Rectal smooth muscle tissue (tissue), 1 donor: Measurements from ENCODE around the gene BAZ2B.
"Not testable (repeated sequence)": the region's sequence is repeated elsewhere in the genome, so short reads cannot be mapped to it uniquely, and the experiment has no call there.

ENCODE experiments used
- H3K27ac ChIP-seq: one replicate; pipeline ENCODE4 v1.7.0; 2013; ENCODE audit warnings: low read depth, low read length, inconsistent platforms
- H3K27me3 ChIP-seq: one replicate; pipeline ENCODE4 v1.7.0; 2013; ENCODE audit warnings: low read length; ENCODE audit not compliant: control insufficient read depth, insufficient read depth
- H3K36me3 ChIP-seq: one replicate; pipeline ENCODE4 v1.7.0; 2013; ENCODE audit warnings: low read length; ENCODE audit not compliant: control insufficient read depth, insufficient read depth
- H3K4me1 ChIP-seq: one replicate; pipeline ENCODE4 v1.7.0; 2013; ENCODE audit warnings: low read length; ENCODE audit not compliant: control insufficient read depth, insufficient read depth
- H3K4me3 ChIP-seq: one replicate; pipeline ENCODE4 v1.7.0; 2013; ENCODE audit warnings: low read length
- H3K9ac ChIP-seq: one replicate; pipeline ENCODE4 v1.7.0; 2013; ENCODE audit warnings: low read length

Gene BAZ2B

DNA sequence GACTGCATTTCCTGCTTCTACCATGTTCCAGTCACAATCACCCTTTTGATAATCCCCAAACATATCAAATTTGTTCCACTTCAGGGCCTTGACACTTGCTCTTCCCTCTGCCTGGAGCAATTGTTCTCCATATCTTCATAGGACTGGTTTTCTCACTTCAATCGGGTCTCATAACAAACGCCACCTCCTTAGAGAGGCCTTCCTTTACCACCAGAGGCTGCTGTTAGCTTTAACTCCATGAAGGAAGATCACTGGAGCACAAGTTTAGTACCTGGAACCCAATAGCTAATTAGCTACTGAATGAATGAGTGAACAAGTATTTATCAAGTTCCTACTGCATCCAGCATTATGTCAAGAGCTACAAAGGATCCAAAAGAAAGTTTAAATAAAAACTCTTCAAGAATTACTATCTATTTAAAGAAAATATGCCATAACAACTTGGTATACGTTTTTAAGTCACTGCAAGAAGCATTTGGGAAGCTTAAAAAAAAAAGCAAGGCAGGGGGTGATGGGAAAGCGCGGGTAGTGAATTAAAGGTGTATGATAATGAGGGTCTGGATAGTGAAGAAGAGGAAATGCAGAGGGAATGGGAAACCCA lies 58.8 kb downstream of the BAZ2B start:
- Histone ChIP-seq H3K36me3 (no peaks in the 10 kb centered on the region), H3K4me3 (no peak overlapping the region), H3K27ac (no peak overlapping the region), H3K27me3 (no peaks in the 10 kb centered on the region), H3K9ac (no peak overlapping the region), H3K4me1 (no peaks in the 10 kb centered on the region)

DNA sequence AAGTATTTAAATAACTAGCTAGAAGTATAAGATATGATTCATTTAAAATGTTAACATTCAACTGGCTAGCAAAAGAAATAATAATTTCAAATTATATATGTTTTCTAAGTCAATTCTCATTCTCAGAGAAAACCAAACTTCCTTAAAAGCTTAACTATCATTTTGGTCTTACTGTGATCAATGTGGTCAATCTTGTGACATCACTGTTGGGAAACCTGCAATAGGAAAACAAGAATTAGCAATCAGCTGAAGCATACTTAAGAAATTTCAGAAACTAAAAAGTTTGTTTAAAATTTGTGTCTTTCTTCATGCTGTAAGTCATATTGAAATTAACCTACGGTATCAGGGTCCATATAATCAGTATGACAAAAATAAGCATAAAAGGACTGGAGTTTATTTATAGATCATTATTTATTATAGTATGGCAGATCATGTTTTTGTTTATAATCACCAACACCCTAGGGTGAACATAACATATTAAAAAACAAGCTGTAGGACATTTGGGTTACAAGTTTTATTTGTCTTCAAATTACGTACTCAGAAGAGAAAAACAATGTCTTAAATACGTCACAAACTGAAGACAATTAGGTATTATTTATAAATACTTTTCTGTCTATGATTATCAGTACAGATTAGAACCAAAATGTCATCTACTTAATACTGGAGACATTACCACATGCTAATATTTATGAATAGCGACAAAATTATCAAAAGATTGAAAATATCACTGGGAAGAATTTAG lies 60.5 kb downstream of the BAZ2B start:
- Histone ChIP-seq H3K27ac (no peak overlapping the region), H3K9ac (no peak overlapping the region), H3K27me3 (no peaks in the 10 kb centered on the region)

DNA sequence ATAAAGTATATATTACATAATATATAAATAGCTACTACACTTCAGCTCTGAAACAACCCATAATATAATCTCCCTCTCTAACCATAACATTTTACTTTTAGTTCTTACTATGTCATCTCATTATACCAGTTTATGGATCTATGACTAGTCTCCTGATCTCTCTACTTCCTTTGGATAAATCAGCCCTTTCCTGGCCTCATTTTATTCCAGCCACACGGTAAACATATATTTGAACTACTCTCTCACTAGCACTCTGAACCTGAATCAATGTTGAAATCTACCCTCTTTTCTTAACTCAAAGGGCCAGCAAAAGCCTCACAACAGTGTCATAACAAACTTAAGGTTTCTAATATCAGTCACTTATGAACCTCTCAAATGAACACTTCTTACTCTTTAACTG lies 62.6 kb downstream of the BAZ2B start:
- no peaks in the 10 kb centered on the region for H3K4me1 ChIP-seq
- no peak overlapping the region for H3K27ac ChIP-seq
- H3K36me3 ChIP-seq, result no peaks in the 10 kb centered on the region
- no peaks in the 10 kb centered on the region for H3K27me3 ChIP-seq
- no peak overlapping the region for H3K9ac ChIP-seq
- H3K4me3 ChIP-seq, result no peak overlapping the region

More for the DNA sequence above, 60.5 kb downstream of the BAZ2B start:
- no peaks in the 10 kb centered on the region for H3K4me1 ChIP-seq
- no peak overlapping the region for H3K4me3 ChIP-seq
- H3K36me3 ChIP-seq, result no peaks in the 10 kb centered on the region

DNA sequence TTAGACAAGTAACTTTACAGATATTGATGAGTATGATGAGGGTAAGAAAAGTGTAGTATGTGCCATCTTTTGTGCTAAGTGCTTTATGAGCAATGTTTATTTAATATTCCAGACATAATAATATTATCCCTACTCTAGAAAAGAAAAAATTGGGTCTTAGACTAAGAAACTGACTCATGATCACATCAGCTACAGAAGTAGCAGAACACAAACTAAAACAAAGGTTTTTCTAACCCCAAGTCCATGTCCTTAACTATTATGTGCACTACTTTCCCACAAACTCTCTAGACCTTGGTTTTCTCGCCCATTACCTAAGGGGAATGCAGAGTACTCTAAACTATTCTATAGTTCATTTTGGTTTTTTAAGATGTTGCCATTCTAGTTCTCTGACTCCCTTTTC lies 64.5 kb downstream of the BAZ2B start:
- H3K27me3 ChIP-seq, result no peaks in the 10 kb centered on the region
- H3K4me1 ChIP-seq, result no peaks in the 10 kb centered on the region
- no peaks in the 10 kb centered on the region for H3K36me3 ChIP-seq
- no peak overlapping the region for H3K9ac ChIP-seq
- no peak overlapping the region for H3K4me3 ChIP-seq
- no peak overlapping the region for H3K27ac ChIP-seq

DNA sequence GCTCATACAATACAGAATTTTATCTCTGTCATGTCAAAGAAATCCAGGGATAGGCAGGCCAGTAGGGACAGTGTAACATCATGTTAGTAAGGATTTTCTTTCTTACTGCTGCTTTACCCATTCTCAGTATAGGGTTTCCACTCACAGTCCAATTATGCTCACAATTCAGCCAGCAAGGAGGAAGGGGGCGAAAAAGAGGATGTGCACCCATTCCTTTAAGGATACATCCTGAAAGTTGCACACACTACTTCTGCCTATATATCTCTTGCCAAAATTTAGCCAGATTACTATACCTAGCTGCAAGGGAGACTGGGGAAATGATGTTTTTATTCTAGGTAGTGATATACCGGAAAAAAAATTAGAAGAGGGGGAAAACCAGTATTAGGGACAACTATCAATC lies 66.1 kb downstream of the BAZ2B start:
- H3K27ac ChIP-seq, result no peak overlapping the region
- no peaks in the 10 kb centered on the region for H3K4me1 ChIP-seq
- no peak overlapping the region for H3K4me3 ChIP-seq
- H3K9ac ChIP-seq, result no peak overlapping the region
- no peaks in the 10 kb centered on the region for H3K36me3 ChIP-seq
- H3K27me3 ChIP-seq, result no peaks in the 10 kb centered on the region

DNA sequence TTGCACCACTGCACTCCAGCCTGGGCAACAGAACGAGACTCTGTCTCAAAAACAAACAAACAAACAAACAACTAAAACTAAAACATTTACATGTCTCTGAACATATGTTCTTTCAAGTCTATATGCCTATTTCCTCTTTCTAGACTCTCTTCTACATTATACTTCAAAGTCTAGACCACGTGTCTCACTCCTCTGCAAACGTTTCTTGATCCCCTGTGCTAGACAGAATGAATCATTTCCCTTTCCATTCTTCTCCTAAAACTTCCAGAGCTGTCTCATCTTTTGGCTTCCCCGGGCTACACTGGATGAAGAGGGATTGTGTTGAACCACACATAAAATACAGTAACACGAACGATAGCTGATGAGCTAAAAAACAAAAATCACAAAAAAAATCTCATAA lies 67.1 kb downstream of the BAZ2B start:
- Histone ChIP-seq H3K27me3 (no peaks in the 10 kb centered on the region), H3K27ac (no peak overlapping the region), H3K9ac (no peak overlapping the region), H3K4me1 (no peaks in the 10 kb centered on the region), H3K4me3 (no peak overlapping the region), H3K36me3 (no peaks in the 10 kb centered on the region)

DNA sequence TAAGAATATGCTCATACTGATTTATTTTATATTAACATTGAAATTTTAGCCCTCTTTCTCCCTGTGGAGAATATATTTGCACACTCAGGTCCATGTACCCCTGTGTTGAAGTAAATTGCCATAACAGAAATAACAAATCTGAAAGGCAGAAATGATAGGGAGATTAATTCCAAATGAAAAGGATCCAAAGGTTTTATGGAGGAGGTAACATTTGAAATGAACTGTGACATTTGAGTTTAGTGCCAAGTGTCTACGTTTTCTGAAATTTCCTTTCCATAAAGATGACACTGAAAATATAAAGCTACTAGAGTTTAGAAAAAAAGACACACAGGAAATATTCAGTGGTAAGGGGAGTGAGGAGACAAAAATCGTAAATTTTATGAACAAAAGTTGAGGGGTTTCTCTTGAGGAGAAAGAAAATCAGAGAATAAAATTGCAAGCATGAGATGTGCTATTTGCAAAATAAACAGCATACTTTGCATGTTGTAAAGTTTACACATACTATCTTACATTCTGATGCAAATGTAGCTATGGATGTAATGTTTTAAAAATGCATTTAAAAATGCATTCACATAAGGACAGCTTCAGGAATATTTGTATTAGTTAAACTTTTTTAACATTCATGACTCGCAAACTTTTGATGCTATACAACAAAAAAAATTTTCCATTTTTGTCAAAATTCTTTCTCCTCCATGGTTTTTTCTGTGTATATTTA lies 69.5 kb downstream of the BAZ2B start:
- Histone ChIP-seq H3K4me1 (no peaks in the 10 kb centered on the region), H3K27ac (no peak overlapping the region), H3K36me3 (peaks cover 5% of the 10 kb centered on the region), H3K9ac (no peak overlapping the region), H3K4me3 (no peak overlapping the region), H3K27me3 (no peaks in the 10 kb centered on the region)

DNA sequence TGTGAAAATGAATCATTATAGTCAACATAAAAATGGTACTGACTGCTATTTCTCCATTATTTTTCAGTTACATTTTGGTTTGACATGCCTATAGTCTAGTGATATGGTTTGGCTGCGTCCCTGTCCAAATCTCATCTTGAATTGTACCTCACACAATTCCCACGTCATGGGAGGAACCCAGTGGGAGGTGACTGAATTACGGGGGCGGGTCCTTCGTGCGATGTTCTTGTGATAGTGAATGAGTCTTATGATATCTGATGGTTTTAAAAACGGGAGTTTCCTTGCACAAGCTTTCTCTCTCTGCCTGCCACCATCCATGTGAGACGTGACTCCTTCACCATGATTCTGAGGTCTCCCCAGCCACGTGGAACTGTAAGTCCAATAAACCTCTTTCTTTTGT lies 70.3 kb downstream of the BAZ2B start:
- Histone ChIP-seq H3K9ac (no peak overlapping the region), H3K27me3 (no peaks in the 10 kb centered on the region), H3K4me1 (no peaks in the 10 kb centered on the region), H3K4me3 (no peak overlapping the region), H3K36me3 (peaks cover 5% of the 10 kb centered on the region), H3K27ac (no peak overlapping the region)

DNA sequence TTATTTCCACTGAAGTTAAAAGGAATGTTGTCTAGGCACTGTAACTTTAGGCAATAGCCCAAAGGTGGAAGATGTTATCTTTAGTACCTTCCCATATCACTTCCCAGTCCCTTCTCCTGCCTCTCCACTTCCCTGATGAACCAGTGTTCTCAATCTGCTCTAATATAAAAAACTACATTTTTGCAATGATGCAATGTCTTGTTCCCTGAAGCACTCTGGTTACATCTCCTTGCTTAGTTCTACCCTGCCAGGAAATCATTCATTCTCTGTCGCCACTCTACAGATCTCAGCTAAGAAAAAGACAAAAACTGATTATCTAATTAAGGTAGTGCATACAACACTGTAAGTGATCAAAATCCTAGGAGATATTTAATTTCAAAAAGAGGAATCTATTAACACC lies 71.3 kb downstream of the BAZ2B start:
- Histone ChIP-seq H3K27ac (no peak overlapping the region), H3K9ac (no peak overlapping the region), H3K27me3 (no peaks in the 10 kb centered on the region), H3K4me3 (no peak overlapping the region), H3K36me3 (peaks cover 5% of the 10 kb centered on the region), H3K4me1 (no peaks in the 10 kb centered on the region)

DNA sequence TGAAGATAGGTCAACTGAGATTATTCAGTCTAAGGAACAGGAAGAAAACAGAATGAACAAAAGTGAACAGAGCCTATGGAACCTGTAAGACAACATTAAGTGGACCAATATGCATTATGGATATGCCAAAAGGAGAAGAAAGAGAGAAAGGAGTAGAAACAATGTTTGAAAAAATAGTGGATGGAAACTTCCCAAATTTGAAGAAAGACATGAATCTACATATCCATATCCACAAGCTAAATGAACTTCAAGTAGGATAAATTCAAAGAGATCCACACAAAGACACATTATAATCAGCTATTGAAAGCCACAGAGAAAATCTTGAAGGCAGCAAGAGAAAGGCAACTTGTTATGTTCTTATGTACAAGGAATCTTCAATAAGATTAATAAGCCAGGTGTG lies 74.2 kb downstream of the BAZ2B start:
- Histone ChIP-seq H3K4me3 (no peak overlapping the region), H3K27me3 (no peaks in the 10 kb centered on the region), H3K36me3 (peaks cover 5% of the 10 kb centered on the region), H3K9ac (no peak overlapping the region), H3K27ac (no peak overlapping the region), H3K4me1 (no peaks in the 10 kb centered on the region)

DNA sequence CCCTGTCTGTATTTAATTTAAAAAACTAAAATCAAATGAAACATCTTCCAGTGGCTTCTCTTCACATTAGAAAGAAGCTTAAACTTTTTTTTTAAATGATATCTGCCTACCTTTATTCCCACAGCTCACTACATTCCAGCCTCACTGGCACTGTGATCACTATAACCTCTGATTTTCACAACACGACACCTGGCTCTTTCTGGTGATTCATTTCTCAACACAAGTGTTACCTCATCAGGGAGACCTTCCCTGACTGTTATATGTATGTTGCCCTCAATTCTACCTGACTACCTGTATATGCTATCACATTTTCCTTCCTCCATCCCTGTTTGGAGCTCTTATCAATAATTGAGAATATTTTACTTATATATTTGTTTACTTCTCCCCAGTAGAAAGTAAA lies 76.6 kb downstream of the BAZ2B start:
- no peak overlapping the region for H3K9ac ChIP-seq
- no peaks in the 10 kb centered on the region for H3K27me3 ChIP-seq
- no peak overlapping the region for H3K27ac ChIP-seq
- no peak overlapping the region for H3K4me3 ChIP-seq
- H3K36me3 ChIP-seq, result peaks cover 5% of the 10 kb centered on the region
- no peaks in the 10 kb centered on the region for H3K4me1 ChIP-seq

DNA sequence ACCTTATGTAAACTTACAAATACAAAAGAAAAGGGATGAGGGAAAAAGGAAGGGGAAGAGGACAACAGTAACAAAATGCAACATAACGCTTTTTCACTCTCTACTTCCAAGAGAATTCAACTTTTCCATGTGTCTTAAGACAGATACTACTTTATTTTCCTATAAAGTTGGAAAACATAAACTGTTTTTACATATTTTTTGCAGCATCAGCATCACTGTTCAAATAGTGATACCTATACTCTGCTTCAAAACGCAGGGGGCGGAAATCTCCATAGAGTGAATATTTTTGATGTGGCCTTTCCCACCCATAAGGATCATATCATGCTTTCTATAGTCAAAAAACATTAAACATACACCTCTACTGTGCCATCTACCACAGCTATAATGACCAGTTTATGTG lies 77.5 kb downstream of the BAZ2B start:
- Histone ChIP-seq H3K36me3 (peaks cover 5% of the 10 kb centered on the region), H3K4me3 (no peak overlapping the region), H3K4me1 (no peaks in the 10 kb centered on the region), H3K27ac (no peak overlapping the region), H3K9ac (no peak overlapping the region), H3K27me3 (no peaks in the 10 kb centered on the region)

DNA sequence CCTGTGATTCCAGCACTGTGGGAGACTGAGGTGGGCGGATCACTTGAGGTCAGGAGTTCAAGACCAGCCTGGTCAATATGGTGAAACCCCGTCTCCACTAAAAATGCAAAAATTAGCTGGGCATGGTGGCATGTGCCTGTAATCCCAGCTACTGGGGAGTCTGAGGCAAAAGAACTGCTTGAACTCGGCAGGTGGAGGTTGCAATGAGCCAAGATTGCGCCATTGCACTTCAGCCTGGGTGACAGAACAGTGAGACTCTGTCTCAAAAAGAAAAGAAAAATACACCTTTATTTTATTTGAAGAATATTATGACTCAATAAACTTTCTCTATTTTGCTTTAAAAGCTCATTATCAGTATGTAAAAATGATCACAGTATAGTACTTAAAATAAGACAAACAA lies 81.1 kb downstream of the BAZ2B start:
- not testable (repeated sequence) for H3K4me3 ChIP-seq, H3K27ac ChIP-seq, H3K36me3 ChIP-seq

More for the DNA sequence above, 81.1 kb downstream of the BAZ2B start:
- H3K4me1 ChIP-seq, H3K9ac ChIP-seq, H3K27me3 ChIP-seq: not testable (repeated sequence)
